VCaP (cell line): ENCODE results near the gene LILRB3.

Experiments
- H3K27ac ChIP-seq: fragments of 450-650 bp; 2 replicates; pipeline ENCODE4 v1.5.1; 2017
- TF ChIP-seq, protein P1 (sequence below): fragments of 450-650 bp; conservative IDR thresholded peaks from 2 replicates; pipeline ENCODE4 v1.5.1; 2017; ENCODE audit warnings: mild to moderate bottlenecking, moderate library complexity

LILRB3 gene

DNA sequence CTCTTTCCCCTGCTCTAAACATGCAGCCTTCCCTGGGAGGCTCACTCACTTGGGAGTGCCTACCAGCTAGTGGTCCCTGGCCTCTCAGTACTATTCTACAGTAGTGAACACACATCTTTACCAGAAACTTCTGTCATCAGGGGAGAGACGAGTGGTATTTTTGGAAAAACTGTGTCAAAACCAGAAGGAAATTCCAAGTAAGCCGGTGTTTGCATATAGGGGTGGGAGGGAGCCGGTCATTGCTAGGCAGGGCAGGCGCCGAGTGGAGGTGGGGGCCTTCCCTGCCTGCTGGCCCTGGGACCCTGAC is 15.2 kb downstream of the LILRB3 start:
- TF ChIP-seq, protein P1, sequence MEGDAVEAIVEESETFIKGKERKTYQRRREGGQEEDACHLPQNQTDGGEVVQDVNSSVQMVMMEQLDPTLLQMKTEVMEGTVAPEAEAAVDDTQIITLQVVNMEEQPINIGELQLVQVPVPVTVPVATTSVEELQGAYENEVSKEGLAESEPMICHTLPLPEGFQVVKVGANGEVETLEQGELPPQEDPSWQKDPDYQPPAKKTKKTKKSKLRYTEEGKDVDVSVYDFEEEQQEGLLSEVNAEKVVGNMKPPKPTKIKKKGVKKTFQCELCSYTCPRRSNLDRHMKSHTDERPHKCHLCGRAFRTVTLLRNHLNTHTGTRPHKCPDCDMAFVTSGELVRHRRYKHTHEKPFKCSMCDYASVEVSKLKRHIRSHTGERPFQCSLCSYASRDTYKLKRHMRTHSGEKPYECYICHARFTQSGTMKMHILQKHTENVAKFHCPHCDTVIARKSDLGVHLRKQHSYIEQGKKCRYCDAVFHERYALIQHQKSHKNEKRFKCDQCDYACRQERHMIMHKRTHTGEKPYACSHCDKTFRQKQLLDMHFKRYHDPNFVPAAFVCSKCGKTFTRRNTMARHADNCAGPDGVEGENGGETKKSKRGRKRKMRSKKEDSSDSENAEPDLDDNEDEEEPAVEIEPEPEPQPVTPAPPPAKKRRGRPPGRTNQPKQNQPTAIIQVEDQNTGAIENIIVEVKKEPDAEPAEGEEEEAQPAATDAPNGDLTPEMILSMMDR, result no peak
- H3K27ac ChIP-seq, result peak overlapping the region; percentile 98

DNA sequence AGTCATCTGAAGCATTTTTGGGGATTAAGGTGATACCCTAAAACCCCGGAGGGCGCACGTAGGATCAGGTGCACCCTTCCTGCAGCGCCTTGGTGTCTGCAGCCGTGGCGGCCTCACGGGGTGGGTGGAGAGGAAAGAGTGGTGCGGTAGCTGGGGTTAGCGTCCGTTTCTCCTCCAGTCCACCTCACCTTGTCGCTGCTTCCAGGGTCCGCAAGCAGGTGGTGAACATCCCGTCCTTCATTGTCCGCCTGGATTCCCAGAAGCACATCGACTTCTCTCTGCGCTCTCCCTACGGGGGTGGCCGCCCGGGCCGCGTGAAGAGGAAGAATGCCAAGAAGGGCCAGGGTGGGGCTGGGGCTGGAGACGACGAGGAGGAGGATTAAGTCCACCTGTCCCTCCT is 15.6 kb downstream of the LILRB3 start:
- peak overlapping the region; percentile 98 for H3K27ac ChIP-seq

DNA sequence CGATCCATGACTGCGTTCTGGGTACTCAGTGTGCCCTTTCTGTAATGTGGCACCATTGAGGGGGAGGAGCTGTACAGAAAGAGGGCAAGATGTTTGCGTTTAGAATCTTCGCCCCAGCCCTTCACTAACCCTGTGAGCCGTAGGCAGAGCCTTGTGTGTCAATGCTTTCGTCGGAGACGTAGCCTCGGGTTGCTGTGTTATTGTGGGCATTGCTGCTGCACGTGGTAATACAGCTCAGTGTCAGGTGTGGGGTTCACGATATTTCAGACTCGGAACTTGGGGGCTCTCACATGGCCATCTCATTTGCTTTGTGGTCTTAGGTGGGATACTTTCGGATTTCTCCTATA is 16.0 kb downstream of the LILRB3 start:
- TF ChIP-seq, protein P1, result no peak
- H3K27ac ChIP-seq, result peak overlapping the region; percentile 98

DNA sequence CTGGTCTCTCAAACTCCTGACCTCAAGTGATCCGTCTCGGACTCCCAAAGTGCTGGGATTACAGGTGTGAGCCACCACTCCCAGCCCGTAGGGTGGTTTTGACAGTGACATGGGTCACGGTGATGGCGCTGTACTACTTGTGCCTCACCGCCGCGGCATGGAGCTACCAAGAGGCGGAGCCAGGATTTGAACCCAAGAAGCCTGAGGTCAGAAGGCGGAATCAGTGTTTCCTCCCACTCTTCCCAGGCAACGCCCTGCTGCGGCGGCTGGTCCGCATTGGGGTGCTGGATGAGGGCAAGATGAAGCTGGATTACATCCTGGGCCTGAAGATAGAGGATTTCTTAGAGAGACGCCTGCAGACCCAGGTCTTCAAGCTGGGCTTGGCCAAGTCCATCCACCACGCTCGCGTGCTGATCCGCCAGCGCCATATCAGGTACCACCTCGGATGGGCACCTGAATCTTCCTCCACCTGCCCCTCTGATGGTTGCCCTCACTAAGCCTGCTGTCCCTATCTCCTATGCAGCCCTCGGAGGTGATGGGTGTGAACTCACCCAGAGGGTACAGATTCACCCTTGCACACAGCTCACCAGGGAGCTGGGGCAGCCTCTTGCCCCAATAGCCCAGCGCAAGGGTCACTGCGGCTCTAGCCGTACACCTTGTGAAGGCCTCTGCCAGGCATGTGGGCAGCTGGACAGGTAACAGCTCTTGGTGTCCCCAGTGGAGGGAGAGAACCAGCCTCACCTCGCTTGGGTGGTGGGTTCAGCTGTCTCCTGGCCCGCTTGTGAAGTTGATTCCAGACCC is 16.6 kb downstream of the LILRB3 start:
- TF ChIP-seq, protein P1, result no peak
- peak overlapping the region; percentile 98 for H3K27ac ChIP-seq

DNA sequence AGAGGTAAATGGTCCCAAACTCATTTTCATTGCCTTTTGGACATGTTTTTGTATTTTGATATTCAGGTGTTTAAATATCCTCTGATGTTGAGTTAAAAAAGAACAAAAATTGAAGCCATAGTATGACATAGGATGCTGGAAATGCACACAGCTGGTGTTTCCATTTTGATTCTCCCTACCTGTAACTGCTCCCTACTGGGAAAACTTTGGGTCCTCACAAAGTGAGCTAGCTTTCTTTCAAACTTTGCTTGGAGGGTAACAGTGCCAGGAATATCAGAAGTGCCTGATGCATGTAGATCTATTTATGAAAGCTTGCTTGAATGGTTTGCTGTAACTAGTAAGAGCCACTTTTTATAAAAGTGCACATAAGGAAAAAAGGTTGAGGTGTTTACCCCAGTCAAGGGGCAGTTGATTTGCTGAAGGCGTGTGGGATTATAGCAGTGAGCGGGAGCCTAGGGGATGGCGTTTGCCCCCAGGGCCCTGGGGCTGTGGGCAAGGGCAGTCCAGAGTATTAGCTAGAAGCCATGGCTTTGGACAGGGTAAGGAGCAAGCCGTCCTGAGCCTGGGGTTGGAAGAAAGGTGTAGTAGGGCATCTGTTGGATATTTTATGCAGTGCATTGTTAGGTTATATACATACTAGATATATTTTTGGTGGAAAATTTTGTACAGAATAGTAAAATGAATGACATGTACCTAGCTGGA is 17.9 kb downstream of the LILRB3 start:
- TF ChIP-seq, protein P1, result no peak
- peak overlapping the region; percentile 98 for H3K27ac ChIP-seq

DNA sequence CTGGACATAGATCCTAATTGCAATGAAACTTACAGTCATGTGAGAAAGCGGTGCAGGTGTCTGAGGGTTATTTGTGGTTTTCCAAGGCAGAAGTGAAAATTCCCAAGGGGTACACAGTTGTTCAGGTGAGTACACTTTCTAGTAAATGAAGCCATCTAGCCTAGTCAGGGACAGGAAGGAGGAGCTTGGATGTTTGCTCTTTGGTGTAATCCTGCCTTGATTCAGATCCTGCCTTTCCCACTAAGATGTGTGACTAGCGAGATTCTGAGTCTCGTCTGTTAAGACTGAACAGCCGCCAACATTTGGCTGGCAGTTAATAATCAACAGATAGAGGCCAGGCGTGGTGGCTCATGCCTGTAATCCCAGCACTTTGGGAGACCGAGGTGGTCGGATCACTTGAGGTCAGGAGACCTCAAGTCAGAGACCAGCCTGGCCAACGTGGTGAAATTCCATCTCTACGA is 19.6 kb downstream of the LILRB3 start:
- peak overlapping the region; percentile 98 for H3K27ac ChIP-seq
- TF ChIP-seq, protein P1, result no peak

DNA sequence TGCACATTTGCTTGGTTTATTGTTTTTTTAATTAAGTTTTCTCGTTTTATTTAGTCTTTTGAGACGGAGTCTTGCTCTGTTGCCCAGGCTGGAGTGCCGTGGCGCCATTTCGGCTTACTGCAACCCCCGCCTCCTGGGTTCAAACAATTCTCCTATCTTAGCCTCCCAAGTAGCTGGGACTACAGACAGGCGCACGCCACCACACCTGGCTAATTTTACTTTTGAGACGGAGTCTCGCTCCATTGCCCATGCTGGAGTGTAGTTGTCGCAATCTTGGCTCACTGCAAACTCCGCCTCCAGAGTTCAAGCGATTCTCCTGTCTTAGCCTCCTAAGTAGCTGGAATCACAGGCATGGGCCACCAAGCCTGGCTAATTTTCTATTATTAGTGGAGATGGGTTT is 20.8 kb downstream of the LILRB3 start:
- peak overlapping the region; percentile 98 for H3K27ac ChIP-seq

More for the DNA sequence above, 20.8 kb downstream of the LILRB3 start:
- TF ChIP-seq, protein P1, result no peak
